RWPE2 (cell line): ENCODE data around the gene RASL11B.

Source experiments
- ATAC-seq: fragments of 200-7000 bp; cut with Tn5 transposase; 3 replicates; pipeline ENCODE4 v1.9.1; 2021; ENCODE audit warnings: low read depth
- DNase-seq: peaks from one replicate; pipeline ENCODE4 v3.0.0-alpha.2; 2020; ENCODE audit warnings: low spot score
- H3K27ac ChIP-seq: fragments of 450-650 bp; 2 replicates; pipeline ENCODE4 v1.5.1; 2017; ENCODE audit warnings: mild to moderate bottlenecking; ENCODE audit not compliant: poor library complexity, severe bottlenecking
- H3K27me3 ChIP-seq: fragments of 250-450 bp; sonication (Bioruptor Pico); 2 replicates; pipeline ENCODE4 v1.5.1; 2021; ENCODE audit warnings: mild to moderate bottlenecking, moderate library complexity; ENCODE audit not compliant: insufficient read depth, poor library complexity, severe bottlenecking
- H3K36me3 ChIP-seq: fragments of 250-450 bp; sonication (Bioruptor Pico); 2 replicates; pipeline ENCODE4 v1.5.1; 2020; ENCODE audit warnings: low read depth, mild to moderate bottlenecking, moderate library complexity
- H3K4me1 ChIP-seq: fragments of 250-450 bp; sonication (Bioruptor Pico); 2 replicates; pipeline ENCODE4 v1.5.1; 2021; ENCODE audit warnings: mild to moderate bottlenecking, moderate library complexity; ENCODE audit not compliant: insufficient read depth, poor library complexity, severe bottlenecking
- H3K4me3 ChIP-seq: fragments of 250-450 bp; sonication (Bioruptor Pico); 2 replicates; pipeline ENCODE4 v1.5.1; 2021; ENCODE audit warnings: mild to moderate bottlenecking, moderate library complexity; ENCODE audit not compliant: severe bottlenecking
- H3K9me3 ChIP-seq: fragments of 250-450 bp; sonication (Bioruptor Pico); 2 replicates; pipeline ENCODE4 v1.5.1; 2021; ENCODE audit warnings: mild to moderate bottlenecking, moderate library complexity; ENCODE audit not compliant: severe bottlenecking
- TF ChIP-seq, protein P1 (sequence below): fragments of 450-650 bp; IDR thresholded peaks from one replicate; pipeline ENCODE4 v1.5.1; 2017; ENCODE audit warnings: mild to moderate bottlenecking, moderate library complexity; ENCODE audit not compliant: poor library complexity, severe bottlenecking

Gene RASL11B

DNA sequence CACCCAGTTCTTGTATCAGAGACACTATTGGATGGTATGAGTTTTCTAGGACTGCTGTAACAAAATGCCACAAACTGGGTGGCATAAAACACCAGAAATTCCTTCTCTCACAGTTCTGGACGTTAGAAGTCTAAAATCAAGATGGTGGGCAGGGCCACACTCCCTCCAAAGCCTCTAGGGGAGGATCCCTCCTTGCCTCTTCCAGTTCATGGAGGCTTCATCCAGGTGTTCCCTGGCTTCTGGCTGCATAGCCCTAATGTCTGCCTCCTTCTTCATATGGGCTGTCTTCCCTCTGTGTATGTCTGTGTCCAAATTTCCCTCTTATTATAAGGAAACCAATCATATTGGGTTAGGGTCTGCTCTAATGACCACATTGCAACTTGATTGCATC lies 38.4 kb upstream of the RASL11B start:
- Histone ChIP-seq H3K4me3 (no peak overlapping the region), H3K9me3 (no peaks in the 10 kb centered on the region), H3K27me3 (no peaks in the 10 kb centered on the region), H3K36me3 (no peaks in the 10 kb centered on the region), H3K27ac (peak overlapping the region; percentile 95), H3K4me1 (peaks cover 19% of the 10 kb centered on the region)
- no peak for DNase-seq
- peak; percentile 2; the same call in 2 of the 3 replicates for ATAC-seq
- TF ChIP-seq, protein P1, sequence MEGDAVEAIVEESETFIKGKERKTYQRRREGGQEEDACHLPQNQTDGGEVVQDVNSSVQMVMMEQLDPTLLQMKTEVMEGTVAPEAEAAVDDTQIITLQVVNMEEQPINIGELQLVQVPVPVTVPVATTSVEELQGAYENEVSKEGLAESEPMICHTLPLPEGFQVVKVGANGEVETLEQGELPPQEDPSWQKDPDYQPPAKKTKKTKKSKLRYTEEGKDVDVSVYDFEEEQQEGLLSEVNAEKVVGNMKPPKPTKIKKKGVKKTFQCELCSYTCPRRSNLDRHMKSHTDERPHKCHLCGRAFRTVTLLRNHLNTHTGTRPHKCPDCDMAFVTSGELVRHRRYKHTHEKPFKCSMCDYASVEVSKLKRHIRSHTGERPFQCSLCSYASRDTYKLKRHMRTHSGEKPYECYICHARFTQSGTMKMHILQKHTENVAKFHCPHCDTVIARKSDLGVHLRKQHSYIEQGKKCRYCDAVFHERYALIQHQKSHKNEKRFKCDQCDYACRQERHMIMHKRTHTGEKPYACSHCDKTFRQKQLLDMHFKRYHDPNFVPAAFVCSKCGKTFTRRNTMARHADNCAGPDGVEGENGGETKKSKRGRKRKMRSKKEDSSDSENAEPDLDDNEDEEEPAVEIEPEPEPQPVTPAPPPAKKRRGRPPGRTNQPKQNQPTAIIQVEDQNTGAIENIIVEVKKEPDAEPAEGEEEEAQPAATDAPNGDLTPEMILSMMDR = no peak

DNA sequence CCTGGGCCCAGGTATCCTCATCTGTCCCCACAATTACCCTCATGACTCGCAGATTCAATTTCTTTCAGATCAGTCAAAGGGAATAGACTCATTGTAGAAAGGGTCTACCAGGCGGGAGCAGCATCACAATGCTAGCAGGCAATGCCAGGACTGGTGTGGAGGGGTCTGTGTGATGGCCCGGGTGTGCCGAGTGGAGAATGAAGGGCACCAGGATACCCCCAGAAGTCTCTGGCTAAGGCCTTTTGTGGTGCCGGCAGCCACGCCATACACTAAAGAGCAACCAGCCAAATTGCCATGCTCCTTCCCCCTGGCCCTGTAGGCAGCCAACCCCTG lies 37.9 kb upstream of the RASL11B start:
- Histone ChIP-seq H3K9me3 (no peaks in the 10 kb centered on the region), H3K36me3 (no peaks in the 10 kb centered on the region), H3K27ac (peak overlapping the region; percentile 95), H3K4me1 (peaks cover 19% of the 10 kb centered on the region), H3K4me3 (no peak overlapping the region), H3K27me3 (no peaks in the 10 kb centered on the region)
- no peak for DNase-seq
- TF ChIP-seq, protein P1 = no peak
- ATAC-seq = no peak

DNA sequence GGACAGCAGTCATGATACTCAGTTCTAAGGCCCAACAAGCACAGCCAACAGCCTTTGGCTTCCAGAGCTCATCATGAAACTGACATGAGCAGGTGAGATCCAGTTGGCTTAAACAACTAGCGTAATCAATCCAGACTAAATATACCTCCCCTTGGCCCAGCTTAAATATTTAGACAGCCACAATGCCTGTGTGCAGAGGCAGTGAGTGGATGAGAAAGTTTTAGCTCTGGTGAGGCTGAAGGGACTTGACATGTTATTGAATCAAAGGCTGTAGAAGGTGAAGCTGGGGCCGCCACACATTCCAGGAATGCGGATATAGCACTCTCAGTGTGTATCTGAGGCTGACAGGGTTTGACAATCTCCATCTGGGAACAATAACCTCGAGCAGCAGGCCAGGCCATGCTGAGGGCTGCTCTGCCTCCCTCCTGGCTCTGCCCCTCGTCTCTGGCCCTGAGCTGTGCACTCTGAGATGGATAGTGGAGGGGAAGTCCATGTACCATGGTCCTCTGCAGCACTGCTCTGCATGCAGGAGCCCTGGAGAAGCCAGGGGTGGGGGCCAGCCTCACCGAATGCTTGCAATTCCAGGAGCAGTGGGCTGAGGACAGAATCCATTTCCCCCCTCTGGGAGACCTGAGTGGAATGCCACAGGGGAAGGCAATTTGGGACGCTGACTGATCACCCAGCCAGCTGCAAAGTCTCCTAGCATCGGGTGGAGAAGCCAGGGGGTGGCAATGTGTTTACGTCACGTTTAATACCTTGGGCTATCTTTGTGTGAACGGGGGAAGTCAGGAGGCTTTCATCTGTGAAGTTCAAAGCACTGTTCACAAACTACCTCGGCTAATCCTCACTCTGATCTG lies 37.3 kb upstream of the RASL11B start:
- H3K36me3 ChIP-seq = no peaks in the 10 kb centered on the region
- H3K27me3 ChIP-seq = no peaks in the 10 kb centered on the region
- H3K9me3 ChIP-seq = no peaks in the 10 kb centered on the region
- H3K27ac ChIP-seq = peak overlapping the region; percentile 95
- DNase-seq = no peak
- H3K4me1 ChIP-seq = peaks cover 19% of the 10 kb centered on the region
- no peak for ATAC-seq
- TF ChIP-seq, protein P1 = no peak
- no peak overlapping the region for H3K4me3 ChIP-seq

DNA sequence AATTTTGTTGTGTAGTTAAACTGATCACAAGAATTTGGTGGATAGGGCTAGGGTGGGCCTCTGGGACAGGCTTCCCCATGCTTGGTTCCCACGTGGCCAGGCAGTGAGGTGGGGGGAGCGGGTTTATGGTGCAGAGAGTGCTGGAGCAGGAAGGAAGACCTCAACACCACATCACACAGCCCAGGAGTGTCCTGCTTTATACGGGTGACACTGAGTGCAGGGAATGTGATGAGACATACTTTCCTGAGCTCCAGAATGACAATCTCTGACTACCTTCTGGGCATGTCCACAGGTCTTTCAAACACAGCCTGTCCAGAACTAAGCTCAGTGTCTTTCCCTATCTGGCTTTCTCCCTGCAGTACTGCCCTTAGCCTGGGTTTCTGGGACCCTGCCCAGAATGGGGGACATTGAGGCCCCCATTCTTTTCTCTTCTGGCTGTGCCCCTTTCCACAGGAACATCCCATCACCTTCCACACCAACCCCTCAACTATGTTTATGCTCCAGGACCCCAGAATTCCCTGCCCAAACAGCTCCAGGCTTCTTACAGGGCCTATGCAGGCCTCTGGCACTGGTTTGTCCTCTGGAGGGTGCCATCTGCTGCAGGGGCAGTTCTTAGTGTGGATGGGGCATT lies 36.5 kb upstream of the RASL11B start:
- Histone ChIP-seq H3K27me3 (no peaks in the 10 kb centered on the region), H3K4me3 (no peak overlapping the region), H3K27ac (no peak overlapping the region), H3K4me1 (peaks cover 19% of the 10 kb centered on the region), H3K9me3 (no peaks in the 10 kb centered on the region), H3K36me3 (no peaks in the 10 kb centered on the region)
- TF ChIP-seq, protein P1 = no peak
- ATAC-seq (no peak), DNase-seq (no peak)
